ENCODE measurements around the gene LSM6. TPM values are rescaled to one million over a fixed set of nuclear protein-coding genes. Genes with fewer than 3 reads are reported as not detected.

Gene LSM6
- total RNA-seq, 2 experiments from 2014 or later: 47.6 to 50.5 TPM

- no peaks in the 10 kb centered on the region for H3K9me3 Mint-ChIP-seq
- ChIA-PET POLR2A (no interaction called here), CTCF (no interaction called here)
- no peaks in the 10 kb centered on the region for H3K36me3 Mint-ChIP-seq (ENCODE audit: low read depth)
- no peaks in the 10 kb centered on the region for H3K27me3 Mint-ChIP-seq
- H3K4me1 Mint-ChIP-seq: no peaks in the 10 kb centered on the region
- no peak overlapping the region for H3K4me3 Mint-ChIP-seq
- H3K27ac Mint-ChIP-seq: no peak overlapping the region
- no peak for DNase-seq
These were observed 27.1 kb downstream of the LSM6 start for GRCh38 chr4:146202665-146203064.

DNA sequence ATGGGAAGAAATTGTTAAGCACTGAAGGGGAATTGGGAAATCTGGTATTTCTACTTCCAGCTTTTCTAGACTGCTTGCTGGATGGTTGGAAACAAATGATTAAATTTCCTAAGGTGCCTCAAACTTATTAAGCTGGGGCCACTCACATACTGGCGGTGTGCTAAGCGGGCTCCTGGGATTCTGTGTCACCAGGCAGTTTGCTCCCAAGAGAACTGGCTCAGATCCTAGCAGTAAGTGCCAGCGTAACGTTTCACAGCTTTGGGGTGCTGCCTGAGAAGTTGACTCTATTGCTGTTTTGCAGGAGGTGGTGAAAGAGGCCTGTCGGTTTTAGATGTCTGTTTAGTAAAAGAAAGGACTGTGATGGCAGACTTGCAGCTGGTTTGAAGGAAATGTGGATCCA lies 31.9 kb downstream of the LSM6 start:
- DNase-seq: no peak
- Mint-ChIP-seq H3K36me3 (ENCODE audit: low read depth) (no peaks in the 10 kb centered on the region), H3K27me3 (peaks cover 10% of the 10 kb centered on the region), H3K4me3 (no peak overlapping the region), H3K9me3 (no peaks in the 10 kb centered on the region), H3K27ac (no peak overlapping the region), H3K4me1 (no peaks in the 10 kb centered on the region)
- POLR2A ChIA-PET: no interaction called here
- CTCF ChIA-PET: no interaction called here

- Mint-ChIP-seq H3K36me3 (ENCODE audit: low read depth) (no peaks in the 10 kb centered on the region), H3K9me3 (no peaks in the 10 kb centered on the region), H3K4me1 (no peaks in the 10 kb centered on the region), H3K27ac (no peak overlapping the region), H3K4me3 (no peak overlapping the region), H3K27me3 (peaks cover 10% of the 10 kb centered on the region)
- ChIA-PET POLR2A (no interaction called here), CTCF (no interaction called here)
- no peak for DNase-seq
These were observed 35.4 kb downstream of the LSM6 start for GRCh38 chr4:146210890-146211289.

GRCh38 chr4:146211440-146211839 lies 35.9 kb downstream of the LSM6 start:
- peaks cover 10% of the 10 kb centered on the region for H3K27me3 Mint-ChIP-seq
- H3K27ac Mint-ChIP-seq: no peak overlapping the region
- H3K36me3 Mint-ChIP-seq (ENCODE audit: low read depth): no peaks in the 10 kb centered on the region
- H3K4me1 Mint-ChIP-seq: no peaks in the 10 kb centered on the region
- no peaks in the 10 kb centered on the region for H3K9me3 Mint-ChIP-seq
- POLR2A ChIA-PET: no interaction called here
- no peak for DNase-seq
- H3K4me3 Mint-ChIP-seq: no peak overlapping the region
- CTCF ChIA-PET: no interaction called here

- ChIA-PET CTCF (no interaction called here), POLR2A (no interaction called here)
- no peak for DNase-seq
- Mint-ChIP-seq H3K27ac (no peak overlapping the region), H3K27me3 (peaks cover 10% of the 10 kb centered on the region), H3K4me3 (no peak overlapping the region), H3K4me1 (no peaks in the 10 kb centered on the region), H3K36me3 (ENCODE audit: low read depth) (no peaks in the 10 kb centered on the region), H3K9me3 (no peaks in the 10 kb centered on the region)
These were observed 37.3 kb downstream of the LSM6 start for GRCh38 chr4:146212781-146213180.

DNA sequence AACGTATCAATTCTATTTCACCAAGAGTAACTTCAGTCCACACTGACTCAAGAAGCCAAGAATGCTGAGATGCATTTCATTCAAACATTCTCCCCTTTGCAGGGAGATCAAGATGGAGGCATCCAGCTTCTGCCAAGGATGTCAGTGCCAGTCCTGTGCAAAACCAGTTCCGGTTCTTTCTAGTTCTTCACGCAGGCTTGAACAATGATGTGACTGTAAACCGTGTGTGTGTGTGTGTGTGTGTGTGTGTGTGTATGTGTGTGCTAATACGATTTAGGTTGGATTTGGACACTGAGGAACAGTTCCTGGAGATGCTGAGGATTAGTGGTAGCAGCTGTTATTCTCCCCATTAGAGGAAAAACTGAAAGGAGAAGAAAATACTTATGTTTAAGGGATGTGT lies 38.7 kb downstream of the LSM6 start, which contains the start of gene REELD1:
Gene REELD1 (plus strand): TSS at position 301 of the 400 bp plus-strand sequence. CDS start 2,415 bp downstream, outside the sequence.
- Mint-ChIP-seq H3K4me1 (no peaks in the 10 kb centered on the region), H3K27me3 (peaks cover 9% of the 10 kb centered on the region), H3K27ac (no peak within 1 kb of the TSS), H3K9me3 (no peaks in the 10 kb centered on the region), H3K36me3 (ENCODE audit: low read depth) (no peaks in the 10 kb centered on the region), H3K4me3 (no peak within 1 kb of the TSS)
- ChIA-PET POLR2A (no interaction called here), CTCF (no interaction called here)
- no peak for DNase-seq

DNA sequence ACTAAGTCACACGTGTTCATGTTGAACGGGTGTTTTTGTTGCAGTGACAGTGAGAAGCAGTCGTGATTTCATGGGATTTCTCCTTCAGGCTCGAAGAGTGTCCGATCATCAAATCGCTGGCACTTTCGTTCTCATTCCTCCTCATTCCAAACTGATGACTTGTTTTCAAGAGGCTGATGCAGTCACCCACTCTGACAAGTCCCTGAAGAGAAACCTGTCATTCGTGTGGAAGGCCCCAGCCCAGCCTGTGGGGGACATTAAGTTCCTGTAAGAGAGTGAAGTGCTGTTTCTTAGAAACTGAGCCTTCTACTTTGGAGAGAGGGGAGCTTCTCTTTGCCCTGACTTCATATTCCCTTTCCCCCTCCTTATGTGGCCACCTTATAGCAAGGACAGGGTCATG lies 46.8 kb downstream of the LSM6 start:
- POLR2A ChIA-PET: no interaction called here
- DNase-seq: no peak
- Mint-ChIP-seq H3K4me3 (no peak overlapping the region), H3K9me3 (no peaks in the 10 kb centered on the region), H3K27ac (no peak overlapping the region), H3K36me3 (ENCODE audit: low read depth) (no peaks in the 10 kb centered on the region), H3K4me1 (no peaks in the 10 kb centered on the region), H3K27me3 (no peaks in the 10 kb centered on the region)
- CTCF ChIA-PET: no interaction called here

GRCh38 chr4:146224326-146224966 lies 48.9 kb downstream of the LSM6 start:
- Mint-ChIP-seq H3K4me1 (no peaks in the 10 kb centered on the region), H3K4me3 (no peak overlapping the region), H3K27me3 (no peaks in the 10 kb centered on the region), H3K9me3 (no peaks in the 10 kb centered on the region), H3K36me3 (ENCODE audit: low read depth) (no peaks in the 10 kb centered on the region), H3K27ac (no peak overlapping the region)
- ChIA-PET POLR2A (no interaction called here), CTCF (no interaction called here)
- no peak for DNase-seq

GRCh38 chr4:146229406-146229805 lies 53.9 kb downstream of the LSM6 start:
- DNase-seq: no peak
- H3K27me3 Mint-ChIP-seq: no peaks in the 10 kb centered on the region
- CTCF ChIA-PET: no interaction called here
- POLR2A ChIA-PET: no interaction called here
- no peak overlapping the region for H3K4me3 Mint-ChIP-seq
- H3K27ac Mint-ChIP-seq: no peak overlapping the region
- H3K9me3 Mint-ChIP-seq: no peaks in the 10 kb centered on the region
- no peaks in the 10 kb centered on the region for H3K4me1 Mint-ChIP-seq
- no peaks in the 10 kb centered on the region for H3K36me3 Mint-ChIP-seq (ENCODE audit: low read depth)

DNA sequence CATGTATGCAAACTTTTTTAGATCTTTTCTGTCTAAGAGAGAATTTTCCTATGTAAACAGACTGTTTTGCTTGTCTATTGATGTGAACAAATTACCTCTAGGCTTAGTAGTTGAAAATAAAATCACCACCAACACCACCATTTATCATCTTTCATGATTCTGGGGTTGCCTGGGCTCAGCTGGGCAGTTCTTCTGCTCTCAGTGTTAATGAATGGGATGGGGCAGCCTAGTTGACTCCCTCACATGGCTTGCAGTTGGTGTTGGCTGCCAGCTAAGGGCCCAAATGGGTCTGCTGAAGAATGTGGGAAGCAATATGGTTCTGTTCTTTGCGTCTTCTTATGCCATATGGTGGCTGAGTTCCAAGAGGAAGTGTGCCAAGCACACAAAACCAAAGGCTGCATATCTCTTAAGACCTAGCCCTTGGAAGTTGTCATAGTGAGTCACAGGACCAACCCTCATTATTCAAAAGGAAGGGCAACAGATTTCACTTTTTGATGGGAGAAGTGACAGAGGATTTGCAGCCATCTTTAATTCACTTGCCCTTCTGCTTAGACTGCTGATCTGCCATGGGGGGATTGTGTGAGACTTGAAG lies 56.7 kb downstream of the LSM6 start:
- Mint-ChIP-seq H3K27me3 (no peaks in the 10 kb centered on the region), H3K4me1 (no peaks in the 10 kb centered on the region), H3K9me3 (no peaks in the 10 kb centered on the region), H3K36me3 (ENCODE audit: low read depth) (no peaks in the 10 kb centered on the region), H3K27ac (no peak overlapping the region), H3K4me3 (no peak overlapping the region)
- CTCF ChIA-PET: no interaction called here
- no peak for DNase-seq
- POLR2A ChIA-PET: no interaction called here

- Mint-ChIP-seq H3K4me3 (no peak overlapping the region), H3K36me3 (ENCODE audit: low read depth) (no peaks in the 10 kb centered on the region), H3K4me1 (no peaks in the 10 kb centered on the region), H3K27ac (no peak overlapping the region), H3K9me3 (no peaks in the 10 kb centered on the region), H3K27me3 (no peaks in the 10 kb centered on the region)
- ChIA-PET POLR2A (no interaction called here), CTCF (no interaction called here)
- DNase-seq: no peak
These were observed 60.2 kb downstream of the LSM6 start for GRCh38 chr4:146235654-146236177.

GRCh38 chr4:146236216-146236615 lies 60.7 kb downstream of the LSM6 start:
- Mint-ChIP-seq H3K9me3 (no peaks in the 10 kb centered on the region), H3K4me1 (no peaks in the 10 kb centered on the region), H3K4me3 (no peak overlapping the region)

GRCh38 chr4:146237092-146237491 lies 61.6 kb downstream of the LSM6 start:
- Mint-ChIP-seq H3K9me3 (no peaks in the 10 kb centered on the region), H3K4me1 (peaks cover 3% of the 10 kb centered on the region), H3K36me3 (ENCODE audit: low read depth) (no peaks in the 10 kb centered on the region), H3K27me3 (no peaks in the 10 kb centered on the region), H3K4me3 (no peak overlapping the region), H3K27ac (no peak overlapping the region)
- ChIA-PET POLR2A (no interaction called here), CTCF (no interaction called here)
- no peak for DNase-seq

More at GRCh38 chr4:146236216-146236615, 60.7 kb downstream of the LSM6 start:
- no peak for DNase-seq
- POLR2A ChIA-PET: no interaction called here
- CTCF ChIA-PET: no interaction called here
- no peaks in the 10 kb centered on the region for H3K27me3 Mint-ChIP-seq
- no peak overlapping the region for H3K27ac Mint-ChIP-seq
- no peaks in the 10 kb centered on the region for H3K36me3 Mint-ChIP-seq (ENCODE audit: low read depth)

DNA sequence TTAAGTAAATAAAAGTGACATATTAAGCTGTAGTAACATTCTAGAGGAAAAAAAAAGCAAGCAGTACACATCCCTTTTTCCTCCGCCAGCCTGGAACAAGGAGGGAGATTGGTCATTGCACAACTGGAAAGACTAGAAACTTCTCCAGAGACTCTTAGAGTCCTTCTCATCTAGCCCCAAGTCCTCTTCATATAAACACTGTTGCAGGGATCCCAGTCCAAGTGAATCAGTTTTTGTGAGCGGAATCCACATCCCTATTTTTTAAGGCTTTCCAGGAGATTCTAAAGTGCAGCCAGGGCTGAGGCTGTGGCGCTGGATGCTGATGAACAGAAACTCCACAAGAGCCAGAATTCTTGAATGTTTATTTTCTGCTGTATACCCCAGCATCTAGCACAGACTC lies 62.6 kb downstream of the LSM6 start:
- Mint-ChIP-seq H3K9me3 (no peaks in the 10 kb centered on the region), H3K4me1 (peaks cover 6% of the 10 kb centered on the region), H3K27me3 (no peaks in the 10 kb centered on the region), H3K4me3 (no peak overlapping the region), H3K36me3 (ENCODE audit: low read depth) (no peaks in the 10 kb centered on the region), H3K27ac (no peak overlapping the region)
- ChIA-PET POLR2A (no interaction called here), CTCF (no interaction called here)
- no peak for DNase-seq
